ENCODE measurements around the gene SLC16A5.

DNA sequence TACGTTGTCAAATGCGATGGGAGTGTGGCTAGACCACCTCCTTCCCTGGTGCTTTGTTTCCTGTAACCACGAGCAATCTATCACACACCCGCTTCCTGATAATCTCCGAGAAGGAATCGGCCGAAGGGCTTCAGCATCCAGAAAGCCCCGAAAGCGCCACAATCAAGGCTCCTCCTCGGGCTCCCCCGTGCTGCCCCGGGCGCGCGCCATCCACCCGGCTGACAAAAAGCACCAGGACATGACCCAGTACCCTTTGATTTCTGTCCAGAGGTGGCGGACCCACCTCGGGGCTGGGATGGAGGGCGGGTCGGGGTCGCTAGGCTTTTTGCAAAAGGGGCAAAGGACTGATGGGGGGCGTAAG lies 21.3 kb downstream of the SLC16A5 start:
- no peak for TF ChIP-seq POLR2AphosphoS5 (IDR thresholded peaks at IDR 0.05; ENCODE audit: low read depth, low read length)
- no peak for TF ChIP-seq POLR2A (IDR thresholded peaks at IDR 0.05; ENCODE audit: low read depth, low read length)
- TF ChIP-seq TAF1 (IDR thresholded peaks at IDR 0.05; ENCODE audit: borderline replicate concordance, low read depth, low read length), result no peak

Measured in GM12892 (cell line).